Measurements from ENCODE around the gene PRR20A.

- TF ChIP-seq CTCF (conservative IDR thresholded peaks at IDR 0.05 in 1 of 2, IDR thresholded peaks at IDR 0.05 in 1 of 2; ENCODE audit: extremely low read depth in 1 of 2, insufficient read depth in 1 of 2, low read depth in 1 of 2, low read length in 2 of 2) (no peak), EZH2 (IDR thresholded peaks at IDR 0.05; ENCODE audit: borderline replicate concordance, low read length) (no peak)
Observed at GRCh38 chr13:57191667-57192066, 50.9 kb downstream of the PRR20A start.

All from mammary epithelial cell (primary cell).